ENCODE data around the gene CNTD1.
"Not testable (repeated sequence)": the region's sequence is repeated elsewhere in the genome, so short reads cannot be mapped to it uniquely, and the experiment has no call there.

- not testable (repeated sequence) for TF ChIP-seq TAF1 (IDR thresholded peaks at IDR 0.05; ENCODE audit: borderline replicate concordance, low read depth, low read length); POLR2A (IDR thresholded peaks at IDR 0.05; ENCODE audit: low read depth, low read length)
Measured at GRCh38 chr17:42769964-42770363, 28.7 kb upstream of the CNTD1 start.

Measured in GM12892 (cell line).